Mesendoderm (in vitro differentiated cells): Measurements from ENCODE around the gene KLHL12. TPM values are rescaled to one million over a fixed set of nuclear protein-coding genes. Genes with fewer than 3 reads are reported as not detected.
A peak's percentile ranks its signal among the peaks of the same experiment; 100 is the strongest.

Experiments
- DNase-seq: peaks from one replicate; pipeline ENCODE4 v3.0.0; 2013
- H2AK5ac ChIP-seq: 2 replicates; pipeline ENCODE4 v1.6.1; 2013; ENCODE audit warnings: low read length, inconsistent platforms
- H2BK120ac ChIP-seq: 2 replicates; pipeline ENCODE4 v1.6.1; 2013; ENCODE audit warnings: low read depth, mild to moderate bottlenecking, low read length, moderate library complexity, mixed read lengths
- H2BK15ac ChIP-seq: replicated peaks from 2 replicates; pipeline ENCODE4 v1.6.1; 2013; ENCODE audit warnings: low read depth, mild to moderate bottlenecking, moderate library complexity
- H2BK5ac ChIP-seq: 2 replicates; pipeline ENCODE4 v1.6.1; 2013; ENCODE audit warnings: low read length, inconsistent platforms
- H3K18ac ChIP-seq: 2 replicates; pipeline ENCODE4 v1.6.1; 2013; ENCODE audit warnings: mild to moderate bottlenecking, low read length, mixed read lengths
- H3K23ac ChIP-seq: one replicate; pipeline ENCODE4 v1.6.1; 2013; ENCODE audit warnings: low read length
- H3K27ac ChIP-seq: 2 replicates; pipeline ENCODE4 v1.5.1; 2013; ENCODE audit warnings: low read depth, mild to moderate bottlenecking, inconsistent platforms, low read length, moderate library complexity
- H3K27me3 ChIP-seq: 2 replicates; pipeline ENCODE4 v1.6.1; 2013; ENCODE audit warnings: low read length, control low read depth, mild to moderate bottlenecking, inconsistent platforms; ENCODE audit not compliant: insufficient read depth, poor library complexity
- H3K36me3 ChIP-seq: 2 replicates; pipeline ENCODE4 v1.6.1; 2013; ENCODE audit warnings: low read length, inconsistent platforms; ENCODE audit not compliant: control insufficient read depth, insufficient read depth
- H3K4ac ChIP-seq: one replicate; pipeline ENCODE4 v1.6.1; 2013; ENCODE audit warnings: low read depth, mild to moderate bottlenecking, low read length, moderate library complexity
- H3K4me1 ChIP-seq: 2 replicates; pipeline ENCODE4 v1.6.1; 2013; ENCODE audit warnings: low read depth, low read length, inconsistent platforms; ENCODE audit not compliant: control insufficient read depth
- H3K4me2 ChIP-seq: 2 replicates; pipeline ENCODE4 v1.6.1; 2013; ENCODE audit warnings: low read length
- H3K4me3 ChIP-seq: 2 replicates; pipeline ENCODE4 v1.5.1; 2013; ENCODE audit warnings: mild to moderate bottlenecking, low read length
- H3K56ac ChIP-seq: one replicate; pipeline ENCODE4 v1.6.1; 2013; ENCODE audit warnings: low read length
- H3K79me1 ChIP-seq: 2 replicates; pipeline ENCODE4 v1.6.1; 2013; ENCODE audit warnings: low read length, inconsistent platforms
- H3K79me2 ChIP-seq: 2 replicates; pipeline ENCODE4 v1.6.1; 2013; ENCODE audit warnings: mild to moderate bottlenecking, low read length; ENCODE audit not compliant: control insufficient read depth, insufficient read depth
- H3K9ac ChIP-seq: 2 replicates; pipeline ENCODE4 v1.6.1; 2013; ENCODE audit warnings: low read length, inconsistent platforms
- H4K5ac ChIP-seq: one replicate; pipeline ENCODE4 v1.6.1; 2013; ENCODE audit warnings: low read length
- H4K8ac ChIP-seq: one replicate; pipeline ENCODE4 v1.6.1; 2013; ENCODE audit warnings: low read depth, mild to moderate bottlenecking, control low read depth, low read length, moderate library complexity
- WGBS: extraction: QIAGEN DNeasy Blood & Tissue Kit; methylation state at CpG from one replicate; pipeline ENCODE4 v1.1.7; 2013; ENCODE audit warnings: low lambda C conversion rate, missing lambda C conversion rate; ENCODE audit not compliant: insufficient coverage; ENCODE audit errors: extremely low coverage; 5-methylcytosine and 5-hydroxymethylcytosine counted together
- polyA plus RNA-seq, 2 experiments: library from polyadenylated mRNA; stranded (reverse); fragments of 200-250 nt; gene quantifications; one replicate each; pipeline ENCODE4 v1.2.3, GENCODE V29; 2013

KLHL12 gene
- polyA plus RNA-seq (2013, experiment 1 of 2) = 12.6 TPM
- polyA plus RNA-seq (2013, experiment 2 of 2) = 13.0 TPM

- no CpG with 5 or more reads among the region's 57 CpGs for WGBS
- peak; percentile 99 for DNase-seq
- Histone ChIP-seq H3K4me1 (no peaks in the 10 kb centered on the region), H4K8ac (peak within 1 kb of the TSS; percentile 97), H3K79me2 (no peaks in the 10 kb centered on the region), H3K23ac (no peak within 1 kb of the TSS), H3K27me3 (no peaks in the 10 kb centered on the region), H3K9ac (peak within 1 kb of the TSS; percentile 89), H3K79me1 (no peaks in the 10 kb centered on the region), H3K18ac (no peak within 1 kb of the TSS), H3K27ac (peak within 1 kb of the TSS; percentile 71), H2BK120ac (no peak within 1 kb of the TSS), H3K36me3 (no peaks in the 10 kb centered on the region), H4K5ac (peak within 1 kb of the TSS; percentile 1), H2BK15ac (no peak within 1 kb of the TSS), H3K56ac (peak within 1 kb of the TSS; percentile 93), H3K4ac (no peak within 1 kb of the TSS), H3K4me3 (peak within 1 kb of the TSS; percentile 82), H2AK5ac (no peak within 1 kb of the TSS), H2BK5ac (peak within 1 kb of the TSS; percentile 75), H3K4me2 (peak within 1 kb of the TSS; percentile 52)
These were observed at the start of gene KLHL12 for GRCh38 chr1:202926581-202927491. TSS of gene KLHL12 (minus strand) at chr1:202927234. CDS start at chr1:202925162, 2,072 bp downstream.

GRCh38 chr1:202976633-202977032 lies 49.6 kb upstream of the KLHL12 start:
- H3K79me1 ChIP-seq = no peaks in the 10 kb centered on the region
- no peak overlapping the region for H2AK5ac ChIP-seq
- no peak overlapping the region for H3K9ac ChIP-seq
- no peak overlapping the region for H4K5ac ChIP-seq
- H2BK15ac ChIP-seq = no peak overlapping the region
- H3K36me3 ChIP-seq = no peaks in the 10 kb centered on the region
- H3K27ac ChIP-seq = no peak overlapping the region
- H3K4me2 ChIP-seq = no peak overlapping the region
- no peak overlapping the region for H3K23ac ChIP-seq
- H3K79me2 ChIP-seq = no peaks in the 10 kb centered on the region
- no peak overlapping the region for H2BK120ac ChIP-seq
- DNase-seq = no peak
- WGBS = no CpG with 5 or more reads among the region's 3 CpGs
- H3K56ac ChIP-seq = no peak overlapping the region
- H3K27me3 ChIP-seq = no peaks in the 10 kb centered on the region
- no peak overlapping the region for H4K8ac ChIP-seq
- H3K4me1 ChIP-seq = no peaks in the 10 kb centered on the region
- H3K4me3 ChIP-seq = no peak overlapping the region
- H2BK5ac ChIP-seq = no peak overlapping the region
- no peak overlapping the region for H3K4ac ChIP-seq
- no peak overlapping the region for H3K18ac ChIP-seq

- Histone ChIP-seq H4K8ac (no peak overlapping the region), H3K79me2 (no peaks in the 10 kb centered on the region), H3K4me2 (no peak overlapping the region), H4K5ac (no peak overlapping the region), H2AK5ac (no peak overlapping the region), H2BK15ac (no peak overlapping the region), H2BK5ac (no peak overlapping the region), H3K56ac (no peak overlapping the region), H3K79me1 (no peaks in the 10 kb centered on the region), H3K36me3 (no peaks in the 10 kb centered on the region), H3K4ac (no peak overlapping the region), H3K27me3 (no peaks in the 10 kb centered on the region), H2BK120ac (no peak overlapping the region), H3K18ac (no peak overlapping the region), H3K4me1 (no peaks in the 10 kb centered on the region), H3K4me3 (no peak overlapping the region), H3K27ac (no peak overlapping the region), H3K23ac (no peak overlapping the region), H3K9ac (no peak overlapping the region)
- no CpG with 5 or more reads among the region's 3 CpGs for WGBS
- no peak for DNase-seq
These were observed 47.8 kb upstream of the KLHL12 start for GRCh38 chr1:202974856-202975255.

- Histone ChIP-seq H3K4ac (no peak overlapping the region), H3K27ac (no peak overlapping the region), H3K56ac (no peak overlapping the region), H3K79me2 (no peaks in the 10 kb centered on the region), H3K36me3 (no peaks in the 10 kb centered on the region), H4K8ac (no peak overlapping the region), H3K23ac (no peak overlapping the region), H3K79me1 (no peaks in the 10 kb centered on the region), H2BK120ac (no peak overlapping the region), H3K4me2 (no peak overlapping the region), H3K9ac (no peak overlapping the region), H2AK5ac (no peak overlapping the region), H2BK15ac (no peak overlapping the region), H2BK5ac (no peak overlapping the region), H3K18ac (no peak overlapping the region), H3K27me3 (no peaks in the 10 kb centered on the region), H4K5ac (no peak overlapping the region), H3K4me1 (no peaks in the 10 kb centered on the region), H3K4me3 (no peak overlapping the region)
- DNase-seq = no peak
- WGBS = no CpG with 5 or more reads among the region's 4 CpGs
These were observed 45.0 kb upstream of the KLHL12 start for GRCh38 chr1:202972046-202972445.

- Histone ChIP-seq H2BK120ac (no peak overlapping the region), H3K27ac (no peak overlapping the region), H3K4me3 (no peak overlapping the region), H3K56ac (no peak overlapping the region), H3K4me2 (no peak overlapping the region), H3K23ac (no peak overlapping the region), H3K18ac (no peak overlapping the region), H3K9ac (no peak overlapping the region), H3K79me1 (no peaks in the 10 kb centered on the region), H4K8ac (no peak overlapping the region), H3K27me3 (no peaks in the 10 kb centered on the region), H2BK5ac (no peak overlapping the region), H2BK15ac (no peak overlapping the region), H3K4me1 (peaks cover 5% of the 10 kb centered on the region), H4K5ac (no peak overlapping the region), H2AK5ac (no peak overlapping the region), H3K4ac (no peak overlapping the region), H3K36me3 (no peaks in the 10 kb centered on the region), H3K79me2 (no peaks in the 10 kb centered on the region)
- peak; percentile 87 for DNase-seq
- no CpG with 5 or more reads among the region's 5 CpGs for WGBS
These were observed 41.9 kb upstream of the KLHL12 start for GRCh38 chr1:202968895-202969295.
